Kidney capillary endothelial cell (primary cell): Measurements from ENCODE around the gene SSUH2.

Experiments
- DNase-seq: peaks from one replicate; pipeline ENCODE4 v3.0.0-alpha.2; 2018; ENCODE audit warnings: low spot score

Gene SSUH2

GRCh38 chr3:8640223-8640622 lies 4.4 kb downstream of the SSUH2 start:
- DNase-seq: no peak

- DNase-seq: no peak
Measured at GRCh38 chr3:8639659-8640000, 5.0 kb downstream of the SSUH2 start.

GRCh38 chr3:8638994-8639658 lies 5.5 kb downstream of the SSUH2 start:
- DNase-seq: peak; percentile 37

- DNase-seq: no peak
Measured at GRCh38 chr3:8637348-8637747, 7.2 kb downstream of the SSUH2 start.

GRCh38 chr3:8635631-8636030 lies 9.0 kb downstream of the SSUH2 start:
- no peak for DNase-seq

GRCh38 chr3:8635125-8635524 lies 9.5 kb downstream of the SSUH2 start:
- no peak for DNase-seq

- DNase-seq: no peak
Measured at GRCh38 chr3:8632402-8633237, 12.0 kb downstream of the SSUH2 start.

GRCh38 chr3:8631661-8632060 lies 12.9 kb downstream of the SSUH2 start:
- DNase-seq: no peak

GRCh38 chr3:8629151-8630021 lies 15.2 kb downstream of the SSUH2 start:
- DNase-seq: peak; percentile 23

GRCh38 chr3:8627949-8628348 lies 16.6 kb downstream of the SSUH2 start:
- no peak for DNase-seq

- DNase-seq: no peak
Measured at GRCh38 chr3:8627201-8627940, 17.2 kb downstream of the SSUH2 start.

GRCh38 chr3:8625991-8626390 lies 18.6 kb downstream of the SSUH2 start:
- DNase-seq: no peak

GRCh38 chr3:8624612-8625011 lies 20.0 kb downstream of the SSUH2 start:
- no peak for DNase-seq

- no peak for DNase-seq
Measured at GRCh38 chr3:8623741-8624140, 20.9 kb downstream of the SSUH2 start.

GRCh38 chr3:8622873-8623691 lies 21.5 kb downstream of the SSUH2 start:
- DNase-seq: peak; percentile 57

- DNase-seq: no peak
Measured at GRCh38 chr3:8621872-8622271, 22.7 kb downstream of the SSUH2 start.

- DNase-seq: no peak
Measured at GRCh38 chr3:8621141-8621540, 23.5 kb downstream of the SSUH2 start.

- no peak for DNase-seq
Measured at GRCh38 chr3:8619548-8619947, 25.1 kb downstream of the SSUH2 start.

GRCh38 chr3:8618950-8619349 lies 25.6 kb downstream of the SSUH2 start:
- DNase-seq: no peak

GRCh38 chr3:8617921-8618320 lies 26.7 kb downstream of the SSUH2 start:
- DNase-seq: no peak

- no peak for DNase-seq
Measured at GRCh38 chr3:8610951-8611350, 33.6 kb downstream of the SSUH2 start.
